ENCODE results near the gene ALDH9A1.

DNA sequence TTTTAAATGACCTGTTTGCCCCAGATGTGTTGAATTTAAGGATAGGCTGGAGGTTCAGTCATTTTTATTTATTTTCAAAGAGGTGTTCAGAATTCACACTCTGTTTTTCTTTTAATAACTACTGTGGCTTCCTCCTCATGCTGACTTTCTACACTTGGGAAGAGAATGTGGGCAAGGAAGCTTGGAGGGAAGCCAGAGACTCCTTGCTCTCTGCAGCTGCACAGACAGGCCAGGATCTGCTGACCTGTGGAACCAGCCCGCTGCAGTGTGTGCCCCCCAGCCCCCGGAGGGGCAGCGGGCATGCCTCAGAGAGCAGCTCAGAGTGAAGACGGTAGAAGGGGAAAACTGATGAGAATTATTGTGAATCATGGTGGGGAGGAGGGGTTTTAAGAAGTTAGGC is 50.4 kb downstream of the ALDH9A1 start:
- TF ChIP-seq, protein P1, sequence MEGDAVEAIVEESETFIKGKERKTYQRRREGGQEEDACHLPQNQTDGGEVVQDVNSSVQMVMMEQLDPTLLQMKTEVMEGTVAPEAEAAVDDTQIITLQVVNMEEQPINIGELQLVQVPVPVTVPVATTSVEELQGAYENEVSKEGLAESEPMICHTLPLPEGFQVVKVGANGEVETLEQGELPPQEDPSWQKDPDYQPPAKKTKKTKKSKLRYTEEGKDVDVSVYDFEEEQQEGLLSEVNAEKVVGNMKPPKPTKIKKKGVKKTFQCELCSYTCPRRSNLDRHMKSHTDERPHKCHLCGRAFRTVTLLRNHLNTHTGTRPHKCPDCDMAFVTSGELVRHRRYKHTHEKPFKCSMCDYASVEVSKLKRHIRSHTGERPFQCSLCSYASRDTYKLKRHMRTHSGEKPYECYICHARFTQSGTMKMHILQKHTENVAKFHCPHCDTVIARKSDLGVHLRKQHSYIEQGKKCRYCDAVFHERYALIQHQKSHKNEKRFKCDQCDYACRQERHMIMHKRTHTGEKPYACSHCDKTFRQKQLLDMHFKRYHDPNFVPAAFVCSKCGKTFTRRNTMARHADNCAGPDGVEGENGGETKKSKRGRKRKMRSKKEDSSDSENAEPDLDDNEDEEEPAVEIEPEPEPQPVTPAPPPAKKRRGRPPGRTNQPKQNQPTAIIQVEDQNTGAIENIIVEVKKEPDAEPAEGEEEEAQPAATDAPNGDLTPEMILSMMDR (IDR thresholded peaks at IDR 0.05) = no peak
- TF ChIP-seq POLR2A (IDR thresholded peaks at IDR 0.05) (no peak), EP300 (IDR thresholded peaks at IDR 0.05) (no peak)

Data from gastroesophageal sphincter (tissue), 3 donors.